ENCODE results near the gene PTPN14. TPM values are rescaled to one million over a fixed set of nuclear protein-coding genes. Genes with fewer than 3 reads are reported as not detected.
"Not testable (repeated sequence)": the region's sequence is repeated elsewhere in the genome, so short reads cannot be mapped to it uniquely, and the experiment has no call there.

PTPN14 gene
- total RNA-seq, 3 donors from 2014 or later, result 5.8 to 49.0 (median 8.3) TPM

- ATAC-seq, result no peak
- Histone ChIP-seq H3K9me3 (no peaks in the 10 kb centered on the region), H3K4me3 (no peak overlapping the region), H3K36me3 (ENCODE audit: low read depth) (no peaks in the 10 kb centered on the region), H3K4me1 (ENCODE audit: low read depth) (peaks cover 11% of the 10 kb centered on the region)
- TF ChIP-seq CTCF (IDR thresholded peaks at IDR 0.05), result no peak
- no peak for DNase-seq
- intact Hi-C loops (cut with DNase I, micrococcal nuclease), result no loop called here
These were observed 40.3 kb downstream of the PTPN14 start for GRCh38 chr1:214510914-214511638.

- TF ChIP-seq CTCF (IDR thresholded peaks at IDR 0.05), result no peak
- no peaks in the 10 kb centered on the region for H3K36me3 ChIP-seq (ENCODE audit: low read depth)
- intact Hi-C loops (cut with DNase I, micrococcal nuclease), result no loop called here
- no peaks in the 10 kb centered on the region for H3K9me3 ChIP-seq
- ATAC-seq, result no peak
- H3K4me3 ChIP-seq, result no peak overlapping the region
- no peak for DNase-seq
- peaks cover 13% of the 10 kb centered on the region for H3K4me1 ChIP-seq (ENCODE audit: low read depth)
These were observed 40.9 kb downstream of the PTPN14 start for GRCh38 chr1:214510477-214510876.

GRCh38 chr1:214509622-214510021 is 41.8 kb downstream of the PTPN14 start:
- H3K9me3 ChIP-seq; DNase-seq; H3K4me3 ChIP-seq; ATAC-seq; H3K36me3 ChIP-seq (ENCODE audit: low read depth); intact Hi-C loops (cut with DNase I, micrococcal nuclease): not testable (repeated sequence)
- H3K4me1 ChIP-seq (ENCODE audit: low read depth), result peaks cover 13% of the 10 kb centered on the region

GRCh38 chr1:214506972-214507431 is 44.4 kb downstream of the PTPN14 start:
- no peak for TF ChIP-seq CTCF (IDR thresholded peaks at IDR 0.05)
- H3K4me3 ChIP-seq, result no peak overlapping the region
- ATAC-seq, result peak; percentile 97
- H3K9me3 ChIP-seq, result no peaks in the 10 kb centered on the region
- peak in 2 of 3 donors; percentile 37 to 86 for DNase-seq
- H3K36me3 ChIP-seq (ENCODE audit: low read depth), result no peaks in the 10 kb centered on the region
- H3K4me1 ChIP-seq (ENCODE audit: low read depth), result peaks cover 13% of the 10 kb centered on the region
- intact Hi-C loops (cut with DNase I, micrococcal nuclease), result no loop called here

GRCh38 chr1:214505134-214505533 is 46.3 kb downstream of the PTPN14 start:
- Histone ChIP-seq H3K36me3 (ENCODE audit: low read depth) (no peaks in the 10 kb centered on the region), H3K4me3 (no peak overlapping the region), H3K9me3 (no peaks in the 10 kb centered on the region), H3K4me1 (ENCODE audit: low read depth) (peaks cover 13% of the 10 kb centered on the region)
- intact Hi-C loops (cut with DNase I, micrococcal nuclease), result no loop called here
- no peak for TF ChIP-seq CTCF (IDR thresholded peaks at IDR 0.05)
- ATAC-seq (no peak), DNase-seq (no peak)

- Histone ChIP-seq H3K4me1 (ENCODE audit: low read depth) (peaks cover 13% of the 10 kb centered on the region), H3K36me3 (ENCODE audit: low read depth) (no peaks in the 10 kb centered on the region), H3K4me3 (no peak overlapping the region), H3K9me3 (no peaks in the 10 kb centered on the region)
- intact Hi-C loops (cut with DNase I, micrococcal nuclease), result no loop called here
- DNase-seq (no peak), ATAC-seq (no peak)
- TF ChIP-seq CTCF (IDR thresholded peaks at IDR 0.05), result no peak
These were observed 47.1 kb downstream of the PTPN14 start for GRCh38 chr1:214504330-214504729.
